CD4-positive, alpha-beta T cell treated with Interleukin-2 at 100 ng/mL for 4 hours (primary cell): ENCODE data around the gene KIF1C.
A peak's percentile ranks its signal among the peaks of the same experiment; 100 is the strongest.
"Not testable (repeated sequence)": the region's sequence is repeated elsewhere in the genome, so short reads cannot be mapped to it uniquely, and the experiment has no call there.

Source experiments
- DNase-seq: peaks from one replicate; pipeline ENCODE4 v3.0.0-alpha.2; 2020; ENCODE audit warnings: low spot score

KIF1C gene

DNA sequence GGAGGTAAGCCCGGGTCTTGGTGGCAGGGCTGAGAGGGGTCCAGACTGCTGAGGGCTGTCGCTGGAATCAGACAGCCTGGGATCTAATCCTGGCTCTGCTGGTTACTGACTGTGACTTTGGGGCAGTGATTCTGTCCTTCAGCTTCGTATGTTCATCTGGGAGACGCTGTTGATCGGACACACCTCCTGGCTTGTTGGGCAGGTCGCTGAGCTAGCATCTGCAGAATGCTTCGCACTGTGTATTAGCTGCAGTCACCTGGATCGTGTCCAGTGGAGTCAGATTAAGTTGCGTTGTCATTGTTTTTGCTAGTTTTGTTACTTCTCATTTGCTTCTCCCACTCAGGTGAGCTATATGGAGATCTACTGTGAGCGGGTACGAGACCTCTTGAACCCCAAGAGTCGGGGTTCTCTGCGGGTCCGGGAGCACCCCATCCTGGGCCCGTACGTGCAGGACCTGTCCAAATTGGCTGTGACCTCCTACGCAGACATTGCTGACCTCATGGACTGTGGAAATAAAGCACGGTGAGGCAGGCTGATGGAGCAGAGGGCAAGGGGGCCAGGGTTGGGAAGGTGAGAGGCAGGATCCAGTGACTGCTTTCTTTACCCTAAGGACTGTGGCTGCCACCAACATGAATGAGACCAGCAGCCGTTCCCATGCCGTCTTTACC, 4.5 kb downstream of the KIF1C start:
- no peak for DNase-seq

DNA sequence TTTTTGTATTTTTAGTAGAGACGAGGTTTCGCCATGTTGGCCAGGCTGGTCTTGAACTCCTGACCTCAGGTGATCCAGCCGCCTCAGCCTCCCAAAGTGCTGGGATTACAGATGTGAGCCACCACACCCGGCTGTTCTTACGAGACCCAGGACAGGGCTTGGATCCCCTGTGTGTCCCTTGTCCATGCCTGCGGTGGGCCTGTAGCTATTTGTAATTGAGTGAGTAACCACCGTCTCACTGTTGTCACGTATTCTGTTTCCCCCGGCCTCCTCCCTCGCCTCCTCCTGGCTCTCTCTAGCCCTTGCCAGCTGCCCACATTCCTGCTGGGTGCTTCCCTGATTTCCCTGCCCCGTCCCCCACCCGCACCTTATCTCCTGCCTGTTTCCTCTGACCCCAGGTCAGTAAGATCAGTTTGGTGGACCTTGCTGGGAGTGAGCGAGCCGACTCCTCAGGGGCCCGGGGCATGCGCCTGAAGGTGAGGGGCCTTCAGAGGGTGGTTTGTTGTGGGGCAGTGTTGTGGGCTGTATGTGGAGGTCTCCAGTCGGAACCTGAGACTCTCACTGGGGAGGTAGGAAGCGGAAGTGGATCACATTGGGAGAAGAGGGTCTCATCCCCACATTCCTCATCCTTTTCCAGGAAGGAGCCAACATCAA, 5.6 kb downstream of the KIF1C start:
- DNase-seq, result no peak

- no peak for DNase-seq
Observed at GRCh38 chr17:5011928-5012327, 14.2 kb downstream of the KIF1C start.

- DNase-seq, result no peak
Observed at GRCh38 chr17:5014357-5014756, 16.6 kb downstream of the KIF1C start.

DNA sequence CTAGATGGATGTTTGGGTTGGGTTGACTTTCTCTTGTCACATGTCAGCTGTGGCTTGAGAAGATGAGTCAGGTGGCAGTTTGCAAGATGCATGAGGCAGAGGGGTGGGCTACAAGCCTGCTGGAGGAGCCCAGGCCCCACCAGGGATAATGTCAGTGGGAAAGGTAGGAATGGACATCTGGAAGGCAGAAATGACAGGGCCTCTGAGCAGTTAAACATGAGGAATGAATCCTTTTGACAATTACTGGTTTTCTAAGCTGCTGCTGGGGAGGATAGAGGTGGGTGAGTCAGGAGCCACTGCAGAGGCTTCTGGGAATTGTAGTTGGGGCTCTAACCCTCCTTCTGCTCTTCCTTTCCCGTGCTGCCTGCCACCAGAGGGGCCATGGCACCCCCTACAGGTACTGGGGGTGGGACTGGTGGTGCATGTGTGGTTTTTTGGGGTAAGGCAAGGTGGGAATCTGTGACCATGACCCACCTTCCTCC, 21.8 kb downstream of the KIF1C start:
- peak; percentile 39 for DNase-seq

DNA sequence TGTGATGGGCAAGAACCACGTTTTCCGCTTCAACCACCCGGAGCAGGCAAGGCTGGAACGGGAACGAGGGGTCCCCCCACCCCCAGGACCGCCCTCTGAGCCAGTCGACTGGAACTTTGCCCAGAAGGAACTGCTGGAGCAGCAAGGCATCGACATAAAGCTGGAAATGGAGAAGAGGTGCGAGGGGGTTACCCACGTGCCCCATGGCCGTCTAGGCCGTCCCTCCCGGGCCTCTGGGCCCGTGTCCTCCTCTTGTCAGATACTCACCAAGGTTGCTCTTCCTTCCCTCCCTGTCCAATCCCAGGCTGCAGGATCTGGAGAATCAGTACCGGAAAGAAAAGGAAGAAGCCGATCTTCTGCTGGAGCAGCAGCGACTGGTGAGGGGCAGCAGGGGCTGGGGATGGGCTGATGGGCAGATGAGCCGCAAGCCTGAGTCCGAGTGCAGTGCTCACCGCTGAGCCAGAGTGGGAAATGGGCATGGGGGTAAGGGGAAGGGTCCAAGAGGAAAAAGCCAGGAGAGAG, 22.8 kb downstream of the KIF1C start:
- DNase-seq, result no peak

- no peak for DNase-seq
Observed at GRCh38 chr17:5022171-5022711, 24.5 kb downstream of the KIF1C start.

GRCh38 chr17:5023588-5024147, 25.9 kb downstream of the KIF1C start:
- no peak for DNase-seq

DNA sequence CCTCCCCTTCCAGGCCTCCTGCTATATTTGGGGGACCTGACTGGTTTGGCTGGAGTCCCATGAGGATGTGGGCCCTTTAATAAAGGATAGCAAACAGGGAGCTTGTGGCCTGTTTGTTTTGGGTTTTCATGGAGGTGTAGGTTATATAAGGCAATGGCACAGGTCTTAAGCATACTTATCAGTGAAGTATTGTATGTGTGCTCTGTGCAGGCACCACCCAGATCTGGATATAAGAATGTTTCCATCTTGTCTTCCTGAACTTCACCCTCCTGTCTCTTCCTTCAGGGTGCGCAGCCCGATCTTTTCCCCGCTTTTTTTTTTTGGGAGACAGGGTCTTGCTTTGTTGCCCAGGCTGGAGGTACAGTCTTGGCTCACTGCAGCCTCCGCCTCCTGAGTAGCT, 26.9 kb downstream of the KIF1C start:
- no peak for DNase-seq

DNA sequence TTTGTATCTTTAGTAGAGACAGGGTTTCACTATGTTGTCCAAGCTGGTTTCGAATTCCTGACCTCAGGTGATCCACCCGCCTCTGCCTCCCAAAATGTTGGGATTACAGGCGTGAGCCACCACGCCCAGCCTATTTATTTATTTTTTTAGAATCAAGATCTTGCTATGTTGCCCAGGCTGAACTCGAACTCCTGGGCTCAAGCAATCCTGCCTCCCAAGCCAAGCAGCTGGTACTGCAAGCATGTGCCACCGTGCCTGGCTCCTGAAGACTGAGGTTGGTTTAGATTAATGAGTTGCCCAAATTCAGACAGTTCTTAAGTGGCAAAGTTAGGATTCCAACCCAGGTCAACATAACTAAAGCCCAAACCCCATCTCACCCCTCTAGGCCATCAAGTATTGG, 29.5 kb downstream of the KIF1C start:
- DNase-seq, result no peak

DNA sequence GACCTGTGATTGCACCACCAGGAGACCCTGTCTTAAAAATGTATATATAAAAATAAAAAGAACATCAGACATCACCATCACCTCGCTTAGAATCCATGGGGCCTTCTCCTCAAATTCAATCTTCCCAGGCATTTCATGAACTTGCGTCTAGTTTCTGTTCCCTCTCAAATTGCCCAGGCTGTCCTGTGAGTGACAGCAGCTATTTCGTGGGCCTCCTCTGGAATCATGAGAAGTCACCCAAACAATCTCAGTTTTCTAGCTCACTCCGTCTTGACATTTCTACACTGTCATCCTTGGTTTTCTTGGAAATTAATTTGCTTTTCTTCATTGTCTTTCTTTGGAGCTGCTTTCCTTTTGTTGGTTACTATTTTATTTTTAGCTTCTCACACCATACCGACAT, 30.2 kb downstream of the KIF1C start:
- DNase-seq, result no peak

- not testable (repeated sequence) for DNase-seq
Observed at GRCh38 chr17:5030168-5030567, 32.4 kb downstream of the KIF1C start.

DNA sequence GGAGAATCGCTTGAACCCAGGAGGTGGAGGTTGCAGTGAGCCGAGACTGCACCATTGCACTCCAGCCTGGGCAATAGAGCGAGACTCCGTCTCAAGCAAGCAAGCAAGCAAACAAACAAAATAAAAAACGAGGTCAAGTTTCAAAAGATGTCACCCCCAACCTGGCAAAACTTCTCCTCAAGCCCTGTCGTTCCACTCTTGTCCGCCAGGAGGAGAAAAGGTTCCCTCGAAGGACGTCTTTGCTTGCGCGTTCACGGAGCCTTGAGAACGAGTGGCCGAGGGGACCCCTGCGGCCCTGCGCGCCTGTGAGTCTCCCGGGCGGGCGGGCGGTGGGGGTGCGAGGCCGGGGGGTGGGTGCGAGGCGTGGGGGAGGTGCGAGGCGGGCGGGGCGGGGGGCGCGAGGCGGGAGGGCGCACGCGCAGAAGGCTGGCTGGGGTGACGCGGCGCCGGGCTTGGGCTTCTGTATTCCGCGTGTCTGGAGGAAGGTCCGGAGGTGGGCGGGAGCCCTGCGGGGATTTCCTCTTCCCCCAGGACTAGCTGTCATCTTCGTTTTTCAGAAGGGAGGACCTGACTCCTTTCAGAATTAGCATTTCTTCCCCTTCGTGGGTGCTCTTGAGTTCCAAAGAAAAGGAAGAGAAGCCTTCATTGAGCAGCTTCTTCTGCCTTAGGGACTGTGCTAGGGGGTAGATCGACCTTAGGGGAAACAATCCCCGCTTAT, 33.8 kb downstream of the KIF1C start:
- peak; percentile 89 for DNase-seq

GRCh38 chr17:5032865-5033264, 35.1 kb downstream of the KIF1C start:
- DNase-seq, result no peak

DNA sequence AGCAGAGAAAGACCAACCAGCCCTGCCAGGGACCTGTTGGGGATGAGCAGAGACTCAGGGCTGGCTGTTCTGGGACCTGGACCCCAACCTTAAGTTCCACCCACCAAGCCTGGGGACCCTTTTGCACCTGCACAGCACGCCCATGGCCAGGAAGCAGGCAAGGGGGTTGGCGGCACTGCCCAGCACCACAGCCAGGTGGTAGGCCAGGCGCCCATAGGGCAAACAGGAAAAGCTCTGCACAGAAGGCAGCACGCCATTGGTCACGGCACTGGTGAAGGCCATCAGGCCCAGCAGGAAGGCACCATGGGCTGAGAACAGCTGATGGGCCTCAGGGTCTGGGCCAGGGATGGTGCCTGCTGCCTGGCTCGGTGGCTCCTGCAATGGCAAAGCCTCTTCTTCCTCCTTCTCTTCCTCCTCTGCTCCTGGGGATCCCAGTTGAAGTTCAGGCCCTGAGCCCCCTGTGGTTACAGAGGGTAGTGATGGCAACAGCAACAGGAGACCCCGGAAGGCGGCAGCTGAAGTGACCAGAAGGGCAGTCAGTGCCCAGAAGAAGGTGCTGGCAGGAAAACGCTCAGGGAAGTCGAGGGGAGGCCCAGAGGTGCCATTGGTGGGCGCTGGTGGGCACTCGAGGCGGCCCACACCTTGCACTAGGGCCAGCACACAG, 35.7 kb downstream of the KIF1C start:
- no peak for DNase-seq

DNA sequence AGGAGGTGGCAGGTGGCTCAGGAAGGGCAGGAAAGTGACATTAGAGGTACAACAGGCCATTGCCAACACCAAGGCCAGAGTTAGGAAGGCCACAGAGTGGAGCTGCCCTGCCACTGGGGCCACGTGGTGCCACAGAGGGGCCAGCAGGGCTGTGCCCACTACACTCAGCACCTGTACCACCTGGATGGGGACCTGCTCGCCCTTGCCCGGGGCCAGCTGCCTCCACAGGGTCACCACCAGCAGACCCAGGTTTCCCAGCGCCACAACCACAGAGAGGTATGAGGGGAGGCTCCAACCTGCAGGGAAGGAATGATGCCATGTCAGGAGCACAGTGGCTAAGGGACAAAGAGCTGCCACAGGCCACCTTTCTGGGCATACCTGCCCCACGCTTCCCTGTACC, 36.3 kb downstream of the KIF1C start:
- no peak for DNase-seq

DNA sequence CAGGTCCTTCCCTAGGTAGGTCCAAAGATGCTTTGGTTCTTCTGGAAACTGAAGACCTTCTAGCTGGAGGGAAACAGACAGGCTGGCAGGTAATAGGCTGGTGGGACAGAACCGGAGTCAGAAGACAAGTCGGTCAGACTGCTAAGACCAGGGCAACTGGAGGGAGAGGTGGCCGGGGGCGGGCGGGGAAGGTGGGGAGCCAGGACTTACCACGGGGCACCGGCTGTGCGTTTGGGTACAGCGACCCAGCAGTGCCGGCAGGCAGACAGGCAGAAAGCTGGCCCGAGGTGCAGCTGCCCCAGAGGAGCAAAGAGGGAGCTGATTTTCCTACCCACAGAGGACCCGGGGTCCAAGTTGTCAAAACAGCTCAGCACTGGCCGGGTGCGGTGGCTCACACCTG, 36.9 kb downstream of the KIF1C start:
- DNase-seq, result no peak

DNA sequence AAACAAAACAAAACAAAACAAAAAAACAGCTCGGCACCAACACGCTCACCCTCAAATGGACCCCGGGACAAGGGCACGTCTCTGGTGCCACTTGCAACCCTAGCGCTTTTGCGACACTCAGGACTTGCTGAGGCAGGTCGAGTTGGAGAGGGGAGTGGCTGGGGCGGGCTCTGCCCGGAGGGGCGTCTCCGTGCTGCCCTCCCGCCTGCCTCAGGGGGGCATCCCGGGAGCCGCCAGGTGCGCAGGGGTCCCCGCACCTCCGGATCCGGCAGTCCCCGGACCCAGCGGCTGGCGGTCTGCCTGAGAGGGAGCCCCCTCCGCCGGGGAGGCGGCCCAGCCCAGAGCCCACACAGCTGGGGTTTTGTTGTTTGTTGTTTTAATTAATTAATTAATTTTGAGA, 37.6 kb downstream of the KIF1C start, which contains the start of gene SLC52A1:
Gene SLC52A1 (minus strand): TSS at position 112 of the 400 bp plus-strand sequence. CDS start 820 bp downstream, outside the sequence.
- no peak for DNase-seq

- peak; percentile 59 for DNase-seq
Observed at GRCh38 chr17:5042157-5043022, 44.6 kb downstream of the KIF1C start.

DNA sequence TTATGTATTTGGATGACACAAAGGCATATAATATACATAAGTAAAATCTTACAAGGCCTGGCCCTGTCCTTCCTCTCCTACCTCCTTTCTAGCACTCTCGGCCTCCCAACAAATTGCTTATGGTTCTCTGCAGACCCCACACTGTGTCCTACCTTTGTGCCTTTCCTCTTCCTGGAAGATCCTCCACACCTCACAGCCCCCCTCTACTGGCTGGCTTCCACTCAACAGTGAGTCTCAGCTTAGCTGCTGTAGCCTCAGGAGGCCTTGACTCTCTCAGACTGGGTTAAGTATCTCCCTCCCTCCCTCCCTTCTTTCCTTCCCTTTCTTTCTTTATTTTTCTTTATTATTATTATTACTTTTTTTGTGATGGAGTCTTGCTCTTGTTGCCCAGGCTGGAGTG, 45.8 kb downstream of the KIF1C start:
- no peak for DNase-seq

- DNase-seq, result no peak
Observed at GRCh38 chr17:5044630-5045029, 46.9 kb downstream of the KIF1C start.
